Jurkat, Clone E6-1 (cell line): ENCODE measurements around the gene GDAP2.

ENCODE experiments used
- DNase-seq: peaks from one replicate; pipeline ENCODE4 v3.0.0-alpha.2; 2011; ENCODE audit warnings: low read depth, low spot score
- H3K4me3 ChIP-seq: 2 replicates; pipeline ENCODE4 v1.5.1; 2011; ENCODE audit warnings: mild to moderate bottlenecking, low read length, control low read depth, moderate library complexity

GDAP2 gene

GRCh38 chr1:117911051-117911450 is 18.4 kb downstream of the GDAP2 start:
- H3K4me3 ChIP-seq = no peak overlapping the region
- no peak for DNase-seq

- DNase-seq = no peak
- no peak overlapping the region for H3K4me3 ChIP-seq
Observed at GRCh38 chr1:117905019-117905418, 24.4 kb downstream of the GDAP2 start.

- no peak for DNase-seq
- no peak overlapping the region for H3K4me3 ChIP-seq
Observed at GRCh38 chr1:117904485-117904884, 24.9 kb downstream of the GDAP2 start.

- H3K4me3 ChIP-seq = no peak overlapping the region
- DNase-seq = no peak
Observed at GRCh38 chr1:117902944-117903343, 26.5 kb downstream of the GDAP2 start.

GRCh38 chr1:117899801-117900200 is 29.6 kb downstream of the GDAP2 start:
- DNase-seq = no peak
- no peak overlapping the region for H3K4me3 ChIP-seq

GRCh38 chr1:117897551-117897950 is 31.9 kb downstream of the GDAP2 start:
- no peak overlapping the region for H3K4me3 ChIP-seq
- DNase-seq = no peak

- H3K4me3 ChIP-seq = no peak overlapping the region
- peak; percentile 67 for DNase-seq
Observed at GRCh38 chr1:117895482-117896114, 33.8 kb downstream of the GDAP2 start.

GRCh38 chr1:117894078-117894477 is 35.3 kb downstream of the GDAP2 start:
- no peak for DNase-seq
- no peak overlapping the region for H3K4me3 ChIP-seq

- no peak for DNase-seq
- H3K4me3 ChIP-seq = no peak overlapping the region
Observed at GRCh38 chr1:117892512-117892911, 36.9 kb downstream of the GDAP2 start.

- no peak for DNase-seq
- H3K4me3 ChIP-seq = no peak overlapping the region
Observed at GRCh38 chr1:117890452-117890851, 39.0 kb downstream of the GDAP2 start.

- DNase-seq = no peak
Observed at GRCh38 chr1:117886101-117886795, 43.2 kb downstream of the GDAP2 start.

GRCh38 chr1:117883616-117884015 is 45.8 kb downstream of the GDAP2 start:
- no peak for DNase-seq
- no peak overlapping the region for H3K4me3 ChIP-seq

More at GRCh38 chr1:117886101-117886795, 43.2 kb downstream of the GDAP2 start:
- no peak overlapping the region for H3K4me3 ChIP-seq

GRCh38 chr1:117879284-117879683 is 50.1 kb downstream of the GDAP2 start:
- no peak for DNase-seq
- no peak overlapping the region for H3K4me3 ChIP-seq

- no peak overlapping the region for H3K4me3 ChIP-seq
- DNase-seq = no peak
Observed at GRCh38 chr1:117877823-117878222, 51.6 kb downstream of the GDAP2 start.

GRCh38 chr1:117871013-117871412 is 58.4 kb downstream of the GDAP2 start:
- no peak for DNase-seq
- H3K4me3 ChIP-seq = no peak overlapping the region

GRCh38 chr1:117861694-117862093 is 67.7 kb downstream of the GDAP2 start:
- H3K4me3 ChIP-seq = no peak overlapping the region
- no peak for DNase-seq

GRCh38 chr1:117860896-117861610 is 68.4 kb downstream of the GDAP2 start:
- DNase-seq = no peak
- H3K4me3 ChIP-seq = no peak overlapping the region

- no peak for DNase-seq
- no peak overlapping the region for H3K4me3 ChIP-seq
Observed at GRCh38 chr1:117859901-117860300, 69.5 kb downstream of the GDAP2 start.

GRCh38 chr1:117857418-117857817 is 72.0 kb downstream of the GDAP2 start:
- H3K4me3 ChIP-seq = no peak overlapping the region
- DNase-seq = no peak

GRCh38 chr1:117852853-117853553 is 76.4 kb downstream of the GDAP2 start:
- H3K4me3 ChIP-seq = no peak overlapping the region
- no peak for DNase-seq
